ENCODE results near the gene SH3BGR. TPM values are rescaled to one million over a fixed set of nuclear protein-coding genes. Genes with fewer than 3 reads are reported as not detected.

The SH3BGR gene
- total and polyA plus RNA-seq, 2 of the 8 experiments (the other 6 are each of a cell fraction or from before 2014, with no cell fraction given) = 2.1 to 5.9 TPM

DNA sequence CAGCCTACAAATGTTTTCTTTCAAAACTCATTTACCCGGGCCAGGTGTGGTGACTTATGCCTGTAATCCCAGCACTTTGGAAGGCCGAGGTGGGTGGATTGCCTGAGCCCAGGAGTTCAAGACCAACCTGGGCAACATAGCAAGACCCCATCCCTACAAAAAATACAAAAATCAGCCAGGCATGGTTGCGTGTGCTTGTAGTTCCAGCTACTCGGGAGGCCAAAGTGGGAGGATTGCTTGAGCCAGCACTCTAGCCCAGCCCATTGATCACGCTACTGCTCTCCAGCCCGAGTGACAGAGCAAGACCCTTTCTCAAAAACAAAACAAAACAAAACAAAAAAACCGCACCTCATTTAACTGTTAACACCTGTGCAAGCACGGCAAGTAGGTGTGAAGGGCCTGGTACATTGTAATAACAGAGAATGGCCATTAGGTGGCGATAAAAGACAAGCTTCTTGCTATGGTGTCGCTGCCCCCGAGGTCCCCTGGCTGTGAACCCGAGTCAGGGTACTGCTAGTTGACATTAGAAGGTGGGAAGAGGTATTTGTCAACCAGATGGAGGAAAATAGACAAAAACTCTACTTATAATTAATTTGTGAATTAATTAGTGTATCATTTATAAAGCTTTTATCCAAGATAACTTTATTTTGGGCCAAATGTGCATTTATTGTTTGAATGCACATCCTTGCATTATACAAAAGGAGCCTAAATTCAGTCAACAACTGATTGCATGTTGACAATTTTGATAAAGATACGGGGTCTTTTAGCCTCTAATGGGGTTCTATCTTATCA, 66.5 kb downstream of the SH3BGR start (continued):
- TF ChIP-seq, protein P1, sequence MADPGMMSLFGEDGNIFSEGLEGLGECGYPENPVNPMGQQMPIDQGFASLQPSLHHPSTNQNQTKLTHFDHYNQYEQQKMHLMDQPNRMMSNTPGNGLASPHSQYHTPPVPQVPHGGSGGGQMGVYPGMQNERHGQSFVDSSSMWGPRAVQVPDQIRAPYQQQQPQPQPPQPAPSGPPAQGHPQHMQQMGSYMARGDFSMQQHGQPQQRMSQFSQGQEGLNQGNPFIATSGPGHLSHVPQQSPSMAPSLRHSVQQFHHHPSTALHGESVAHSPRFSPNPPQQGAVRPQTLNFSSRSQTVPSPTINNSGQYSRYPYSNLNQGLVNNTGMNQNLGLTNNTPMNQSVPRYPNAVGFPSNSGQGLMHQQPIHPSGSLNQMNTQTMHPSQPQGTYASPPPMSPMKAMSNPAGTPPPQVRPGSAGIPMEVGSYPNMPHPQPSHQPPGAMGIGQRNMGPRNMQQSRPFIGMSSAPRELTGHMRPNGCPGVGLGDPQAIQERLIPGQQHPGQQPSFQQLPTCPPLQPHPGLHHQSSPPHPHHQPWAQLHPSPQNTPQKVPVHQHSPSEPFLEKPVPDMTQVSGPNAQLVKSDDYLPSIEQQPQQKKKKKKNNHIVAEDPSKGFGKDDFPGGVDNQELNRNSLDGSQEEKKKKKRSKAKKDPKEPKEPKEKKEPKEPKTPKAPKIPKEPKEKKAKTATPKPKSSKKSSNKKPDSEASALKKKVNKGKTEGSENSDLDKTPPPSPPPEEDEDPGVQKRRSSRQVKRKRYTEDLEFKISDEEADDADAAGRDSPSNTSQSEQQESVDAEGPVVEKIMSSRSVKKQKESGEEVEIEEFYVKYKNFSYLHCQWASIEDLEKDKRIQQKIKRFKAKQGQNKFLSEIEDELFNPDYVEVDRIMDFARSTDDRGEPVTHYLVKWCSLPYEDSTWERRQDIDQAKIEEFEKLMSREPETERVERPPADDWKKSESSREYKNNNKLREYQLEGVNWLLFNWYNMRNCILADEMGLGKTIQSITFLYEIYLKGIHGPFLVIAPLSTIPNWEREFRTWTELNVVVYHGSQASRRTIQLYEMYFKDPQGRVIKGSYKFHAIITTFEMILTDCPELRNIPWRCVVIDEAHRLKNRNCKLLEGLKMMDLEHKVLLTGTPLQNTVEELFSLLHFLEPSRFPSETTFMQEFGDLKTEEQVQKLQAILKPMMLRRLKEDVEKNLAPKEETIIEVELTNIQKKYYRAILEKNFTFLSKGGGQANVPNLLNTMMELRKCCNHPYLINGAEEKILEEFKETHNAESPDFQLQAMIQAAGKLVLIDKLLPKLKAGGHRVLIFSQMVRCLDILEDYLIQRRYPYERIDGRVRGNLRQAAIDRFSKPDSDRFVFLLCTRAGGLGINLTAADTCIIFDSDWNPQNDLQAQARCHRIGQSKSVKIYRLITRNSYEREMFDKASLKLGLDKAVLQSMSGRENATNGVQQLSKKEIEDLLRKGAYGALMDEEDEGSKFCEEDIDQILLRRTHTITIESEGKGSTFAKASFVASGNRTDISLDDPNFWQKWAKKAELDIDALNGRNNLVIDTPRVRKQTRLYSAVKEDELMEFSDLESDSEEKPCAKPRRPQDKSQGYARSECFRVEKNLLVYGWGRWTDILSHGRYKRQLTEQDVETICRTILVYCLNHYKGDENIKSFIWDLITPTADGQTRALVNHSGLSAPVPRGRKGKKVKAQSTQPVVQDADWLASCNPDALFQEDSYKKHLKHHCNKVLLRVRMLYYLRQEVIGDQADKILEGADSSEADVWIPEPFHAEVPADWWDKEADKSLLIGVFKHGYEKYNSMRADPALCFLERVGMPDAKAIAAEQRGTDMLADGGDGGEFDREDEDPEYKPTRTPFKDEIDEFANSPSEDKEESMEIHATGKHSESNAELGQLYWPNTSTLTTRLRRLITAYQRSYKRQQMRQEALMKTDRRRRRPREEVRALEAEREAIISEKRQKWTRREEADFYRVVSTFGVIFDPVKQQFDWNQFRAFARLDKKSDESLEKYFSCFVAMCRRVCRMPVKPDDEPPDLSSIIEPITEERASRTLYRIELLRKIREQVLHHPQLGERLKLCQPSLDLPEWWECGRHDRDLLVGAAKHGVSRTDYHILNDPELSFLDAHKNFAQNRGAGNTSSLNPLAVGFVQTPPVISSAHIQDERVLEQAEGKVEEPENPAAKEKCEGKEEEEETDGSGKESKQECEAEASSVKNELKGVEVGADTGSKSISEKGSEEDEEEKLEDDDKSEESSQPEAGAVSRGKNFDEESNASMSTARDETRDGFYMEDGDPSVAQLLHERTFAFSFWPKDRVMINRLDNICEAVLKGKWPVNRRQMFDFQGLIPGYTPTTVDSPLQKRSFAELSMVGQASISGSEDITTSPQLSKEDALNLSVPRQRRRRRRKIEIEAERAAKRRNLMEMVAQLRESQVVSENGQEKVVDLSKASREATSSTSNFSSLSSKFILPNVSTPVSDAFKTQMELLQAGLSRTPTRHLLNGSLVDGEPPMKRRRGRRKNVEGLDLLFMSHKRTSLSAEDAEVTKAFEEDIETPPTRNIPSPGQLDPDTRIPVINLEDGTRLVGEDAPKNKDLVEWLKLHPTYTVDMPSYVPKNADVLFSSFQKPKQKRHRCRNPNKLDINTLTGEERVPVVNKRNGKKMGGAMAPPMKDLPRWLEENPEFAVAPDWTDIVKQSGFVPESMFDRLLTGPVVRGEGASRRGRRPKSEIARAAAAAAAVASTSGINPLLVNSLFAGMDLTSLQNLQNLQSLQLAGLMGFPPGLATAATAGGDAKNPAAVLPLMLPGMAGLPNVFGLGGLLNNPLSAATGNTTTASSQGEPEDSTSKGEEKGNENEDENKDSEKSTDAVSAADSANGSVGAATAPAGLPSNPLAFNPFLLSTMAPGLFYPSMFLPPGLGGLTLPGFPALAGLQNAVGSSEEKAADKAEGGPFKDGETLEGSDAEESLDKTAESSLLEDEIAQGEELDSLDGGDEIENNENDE (IDR thresholded peaks at IDR 0.05; ENCODE audit: insufficient replicate concordance, low read length) = no peak
- TF ChIP-seq EGR1 (IDR thresholded peaks at IDR 0.05; ENCODE audit: borderline replicate concordance, low read depth, low read length) = no peak
- no peak; a peak in 1 of 4 replicates for TF ChIP-seq HDAC2 (IDR thresholded peaks at IDR 0.05; ENCODE audit: borderline replicate concordance in 1 of 2, low read depth in 2 of 2, low read length in 2 of 2)
- TF ChIP-seq SAP30 (IDR thresholded peaks at IDR 0.05; ENCODE audit: insufficient read depth, insufficient replicate concordance, low read length) = no peak
- no peak for TF ChIP-seq CTBP2 (IDR thresholded peaks at IDR 0.05; ENCODE audit: borderline replicate concordance, insufficient read depth, insufficient read length, low read length)
- TF ChIP-seq MAFK (IDR thresholded peaks at IDR 0.05; ENCODE audit: low read depth, low read length) = no peak
- TF ChIP-seq YY1 (IDR thresholded peaks at IDR 0.05; ENCODE audit: low read depth, low read length) = 0 out of 2 replicates have a peak, but pooled peaks have one; percentile 32
- no peak for TF ChIP-seq TBP (IDR thresholded peaks at IDR 0.05; ENCODE audit: low read depth, low read length)
- no peak for TF ChIP-seq RNF2 (IDR thresholded peaks at IDR 0.05; ENCODE audit: borderline replicate concordance, low read depth, low read length, missing control alignments, poor library complexity, severe bottlenecking)
